Breast epithelium (tissue), 4 donors: Measurements from ENCODE around the gene DNMBP. TPM values are rescaled to one million over a fixed set of nuclear protein-coding genes. Genes with fewer than 3 reads are reported as not detected.

Experiments used
- DNase-seq, 2 donors: peaks; one replicate each; pipeline ENCODE4 v3.0.0-alpha.2; 2019; ENCODE audit warnings: low spot score in 2 of 2
- H3K27ac ChIP-seq, 2 donors: fragments of 200-600 bp; sonication (generic) in 1 of 2; one replicate each; pipeline ENCODE4 v1.5.1; 2016 to 2019; ENCODE audit warnings: mild to moderate bottlenecking in 1 of 2
- H3K27me3 ChIP-seq, 2 donors: fragments of 200-600 bp; sonication (generic) in 1 of 2; one replicate each; pipeline versions ENCODE4 v1.5.1 to v1.6.0; 2017 to 2019; ENCODE audit warnings: control low read depth in 1 of 2, mild to moderate bottlenecking in 1 of 2
- H3K36me3 ChIP-seq: fragments of 200-600 bp; one replicate; pipeline ENCODE4 v1.5.1; 2019
- H3K4me1 ChIP-seq, 2 donors: fragments of 200-600 bp; sonication (generic); one replicate each; pipeline ENCODE4 v1.5.1; 2016 to 2019; ENCODE audit warnings: control low read depth in 1 of 2
- H3K4me3 ChIP-seq, 3 donors: fragments of 200-600 bp; sonication (generic); 1 replicate in 2 of 3; 2 replicates in 1 of 3; pipeline ENCODE4 v1.5.1; 2016 to 2019; ENCODE audit warnings: mild to moderate bottlenecking in 3 of 3, moderate library complexity in 2 of 3
- H3K9me3 ChIP-seq, 2 donors: fragments of 200-600 bp; sonication (generic) in 1 of 2; one replicate each; pipeline ENCODE4 v1.5.1; 2016 to 2019; ENCODE audit warnings: control low read depth in 1 of 2
- CTCF ChIP-seq, 3 donors: fragments of 450-650 bp; IDR thresholded peaks; one replicate each; pipeline ENCODE4 v1.5.1; 2016 to 2017; ENCODE audit warnings: antibody characterized with exemption in 3 of 3, mild to moderate bottlenecking in 3 of 3, moderate library complexity in 3 of 3
- POLR2A ChIP-seq: fragments of 450-650 bp; IDR thresholded peaks from one replicate; pipeline ENCODE4 v1.6.1; 2016; ENCODE audit warnings: antibody characterized with exemption, mild to moderate bottlenecking, moderate library complexity
- POLR2AphosphoS5 ChIP-seq, 3 donors: sonication (generic); formaldehyde crosslinking; IDR thresholded peaks; one replicate each; pipeline ENCODE4 v1.6.1; 2017; ENCODE audit warnings: antibody characterized with exemption in 3 of 3
- intact Hi-C: fragments of 100-400 bp; cut with DNase I; formaldehyde crosslinking; loops from one replicate; pipeline ENCODE4 v1.15.1; 2023; ENCODE audit warnings: low total_unique reads
- total RNA-seq, 3 donors: library from RNA; depleted of rRNA; stranded (reverse); fragments of >200 nt; gene quantifications; one replicate each; pipeline ENCODE4 v1.1.0, GENCODE V29; 2016

The DNMBP gene
- total RNA-seq, 3 donors from 2014 or later, result 15.1 to 20.6 (median 15.5) TPM

DNA sequence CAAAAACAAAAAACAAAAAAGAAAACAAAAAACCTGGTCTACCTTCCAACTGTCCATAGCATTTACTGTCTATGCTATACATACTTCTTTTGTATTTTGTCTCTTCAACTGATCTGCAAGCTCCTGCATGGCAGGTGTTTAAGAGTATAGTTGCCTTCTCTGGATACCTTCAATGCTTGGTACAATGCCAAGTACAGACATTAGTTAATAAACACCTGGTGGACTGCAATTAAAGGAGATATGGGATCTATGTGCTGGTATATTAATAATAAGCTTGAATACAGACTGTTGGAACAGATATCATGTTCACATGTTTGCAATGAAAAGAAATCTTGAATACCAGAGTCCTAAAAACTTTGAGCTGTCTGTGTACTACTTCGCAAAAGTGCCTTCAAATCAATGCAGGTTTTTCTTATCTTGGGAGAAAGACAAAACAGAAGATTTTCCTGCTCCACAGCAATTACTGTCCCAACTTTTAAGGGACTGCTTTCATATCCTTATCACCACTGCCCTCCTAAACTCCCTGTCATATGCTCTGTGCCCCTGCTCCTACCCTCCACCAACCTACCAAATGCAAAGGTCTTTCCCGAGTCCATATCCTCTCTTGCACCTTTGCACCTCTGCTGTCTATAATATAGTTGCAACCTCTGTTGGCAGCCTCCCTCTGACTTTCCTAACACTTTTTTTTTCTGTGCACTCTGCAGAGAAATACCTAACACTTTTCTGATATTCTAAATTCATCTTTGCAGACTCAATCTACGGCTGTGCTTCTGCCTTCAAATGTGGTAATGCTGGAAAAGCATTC is 85.1 kb downstream of the DNMBP start:
- peaks cover 0 to 8% of the 10 kb centered on the region in 2 donors for H3K4me1 ChIP-seq
- intact Hi-C loops, result no loop called here

DNA sequence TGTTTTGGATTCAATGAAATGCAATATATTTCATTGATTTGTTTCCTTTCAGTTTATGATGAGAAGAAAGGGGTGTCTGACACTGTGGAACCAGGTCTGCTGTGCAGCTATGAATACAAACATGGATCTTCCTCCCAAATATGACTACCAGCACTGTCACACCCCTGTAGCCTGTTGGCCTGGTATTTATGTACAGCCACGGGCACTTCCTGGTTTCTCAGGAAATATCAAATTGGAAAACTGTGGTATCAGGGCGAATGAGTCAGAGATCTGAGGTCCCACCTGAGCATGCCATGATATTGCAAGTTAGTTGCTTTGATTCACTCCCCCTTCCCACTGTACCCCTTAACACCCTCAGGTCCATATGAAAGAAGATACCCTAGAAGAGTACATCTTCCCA is 87.8 kb downstream of the DNMBP start:
- no peak for DNase-seq
- Histone ChIP-seq H3K4me1 (peaks cover 0 to 10% of the 10 kb centered on the region in 2 donors), H3K9me3 (no peaks in the 10 kb centered on the region), H3K4me3 (no peak overlapping the region), H3K27ac (no peak overlapping the region), H3K36me3 (no peaks in the 10 kb centered on the region), H3K27me3 (no peaks in the 10 kb centered on the region)
- TF ChIP-seq POLR2A (no peak), POLR2AphosphoS5 (IDR thresholded peaks at IDR 0.05) (no peak), CTCF (IDR thresholded peaks at IDR 0.05) (no peak)
- intact Hi-C loops, result no loop called here

More for the DNA sequence above, 85.1 kb downstream of the DNMBP start:
- Histone ChIP-seq H3K27ac (no peak overlapping the region), H3K9me3 (no peaks in the 10 kb centered on the region), H3K36me3 (no peaks in the 10 kb centered on the region), H3K27me3 (no peaks in the 10 kb centered on the region), H3K4me3 (no peak overlapping the region)
- DNase-seq, result no peak
- TF ChIP-seq POLR2A (no peak), CTCF (IDR thresholded peaks at IDR 0.05) (no peak), POLR2AphosphoS5 (IDR thresholded peaks at IDR 0.05) (no peak)

- no peak for DNase-seq
- H3K4me1 ChIP-seq, result peaks cover 0 to 5% of the 10 kb centered on the region in 2 donors
- H3K27ac ChIP-seq, result peak overlapping the region in 1 of 2 donors; percentile 21
- intact Hi-C loops, result no loop called here
- H3K4me3 ChIP-seq, result no peak overlapping the region
- H3K9me3 ChIP-seq, result no peaks in the 10 kb centered on the region
- H3K27me3 ChIP-seq, result no peaks in the 10 kb centered on the region
- no peaks in the 10 kb centered on the region for H3K36me3 ChIP-seq
- TF ChIP-seq CTCF (IDR thresholded peaks at IDR 0.05) (no peak), POLR2AphosphoS5 (IDR thresholded peaks at IDR 0.05) (no peak), POLR2A (no peak)
Observed at GRCh38 chr10:99920901-99921300, 88.8 kb downstream of the DNMBP start.

GRCh38 chr10:99920486-99920885 is 89.3 kb downstream of the DNMBP start:
- peaks cover 0 to 5% of the 10 kb centered on the region in 2 donors for H3K4me1 ChIP-seq
- no peak for DNase-seq
- H3K36me3 ChIP-seq, result no peaks in the 10 kb centered on the region
- H3K4me3 ChIP-seq, result no peak overlapping the region
- no peaks in the 10 kb centered on the region for H3K9me3 ChIP-seq
- TF ChIP-seq POLR2A (no peak), CTCF (IDR thresholded peaks at IDR 0.05) (no peak), POLR2AphosphoS5 (IDR thresholded peaks at IDR 0.05) (no peak)
- intact Hi-C loops, result no loop called here
- no peak overlapping the region for H3K27ac ChIP-seq
- H3K27me3 ChIP-seq, result no peaks in the 10 kb centered on the region
